Measurements from ENCODE around the gene ALKBH6. TPM values are rescaled to one million over a fixed set of nuclear protein-coding genes. Genes with fewer than 3 reads are reported as not detected.

ALKBH6 gene
- total and polyA plus RNA-seq, 2 experiments from 2014 or later = 33.6 to 51.4 TPM

DNA sequence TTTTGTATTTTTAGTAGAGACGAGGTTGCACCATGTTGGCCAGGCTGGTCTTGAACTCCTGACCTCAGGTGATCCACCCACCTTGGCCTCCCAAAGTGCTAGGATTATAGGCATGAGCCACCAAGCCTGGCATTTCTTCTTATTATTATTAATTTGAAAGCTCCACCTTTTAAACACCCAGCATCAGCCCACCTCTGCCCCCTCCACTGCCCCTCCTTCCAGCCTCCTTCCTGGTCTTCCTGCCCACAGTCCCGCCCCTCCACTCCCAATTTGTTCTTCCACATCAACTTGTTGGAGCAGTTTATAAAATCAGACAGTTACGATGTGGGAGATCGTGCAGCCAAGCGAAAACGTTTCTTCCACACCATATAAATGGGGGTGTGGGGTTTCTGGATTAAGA is 26.5 kb upstream of the ALKBH6 start:
- H3K27me3 Mint-ChIP-seq (ENCODE audit: insufficient read depth, low read depth, poor library complexity) = peaks cover 5% of the 10 kb centered on the region
- no peak overlapping the region for H3K4me3 Mint-ChIP-seq
- Histone ChIP-seq H3K4me3 (no peak overlapping the region), H3K4me1 (ENCODE audit: insufficient read depth) (peaks cover 12% of the 10 kb centered on the region), H3K27ac (ENCODE audit: low read depth) (no peak overlapping the region), H3K27me3 (ENCODE audit: insufficient read depth) (no peaks in the 10 kb centered on the region), H3K4me2 (no peak overlapping the region), H2AFZ (no peak overlapping the region), H3K9me2 (ENCODE audit: insufficient read depth) (no peaks in the 10 kb centered on the region), H3K36me3 (ENCODE audit: insufficient read depth) (no peaks in the 10 kb centered on the region), H3K79me2 (replicated peaks; ENCODE audit: insufficient read depth) (no peaks in the 10 kb centered on the region), H4K20me1 (replicated peaks; ENCODE audit: insufficient read depth) (peaks cover 5% of the 10 kb centered on the region; the same call in 1 of the 2 replicates), H3F3A (replicated peaks; ENCODE audit: low read depth) (0 out of 2 replicates have a peak, but pooled peaks cover 3% of the 10 kb centered on the region)
- H3K9me3 Mint-ChIP-seq = no peaks in the 10 kb centered on the region
- DNase-seq (ENCODE audit: low spot score) = no peak
- no peak for TF ChIP-seq REST (IDR thresholded peaks at IDR 0.05; ENCODE audit: unreplicated experiment)
- TF ChIP-seq EZH2phosphoT487 (IDR thresholded peaks at IDR 0.05; ENCODE audit: unreplicated experiment) = no peak
- TF ChIP-seq, protein P1, sequence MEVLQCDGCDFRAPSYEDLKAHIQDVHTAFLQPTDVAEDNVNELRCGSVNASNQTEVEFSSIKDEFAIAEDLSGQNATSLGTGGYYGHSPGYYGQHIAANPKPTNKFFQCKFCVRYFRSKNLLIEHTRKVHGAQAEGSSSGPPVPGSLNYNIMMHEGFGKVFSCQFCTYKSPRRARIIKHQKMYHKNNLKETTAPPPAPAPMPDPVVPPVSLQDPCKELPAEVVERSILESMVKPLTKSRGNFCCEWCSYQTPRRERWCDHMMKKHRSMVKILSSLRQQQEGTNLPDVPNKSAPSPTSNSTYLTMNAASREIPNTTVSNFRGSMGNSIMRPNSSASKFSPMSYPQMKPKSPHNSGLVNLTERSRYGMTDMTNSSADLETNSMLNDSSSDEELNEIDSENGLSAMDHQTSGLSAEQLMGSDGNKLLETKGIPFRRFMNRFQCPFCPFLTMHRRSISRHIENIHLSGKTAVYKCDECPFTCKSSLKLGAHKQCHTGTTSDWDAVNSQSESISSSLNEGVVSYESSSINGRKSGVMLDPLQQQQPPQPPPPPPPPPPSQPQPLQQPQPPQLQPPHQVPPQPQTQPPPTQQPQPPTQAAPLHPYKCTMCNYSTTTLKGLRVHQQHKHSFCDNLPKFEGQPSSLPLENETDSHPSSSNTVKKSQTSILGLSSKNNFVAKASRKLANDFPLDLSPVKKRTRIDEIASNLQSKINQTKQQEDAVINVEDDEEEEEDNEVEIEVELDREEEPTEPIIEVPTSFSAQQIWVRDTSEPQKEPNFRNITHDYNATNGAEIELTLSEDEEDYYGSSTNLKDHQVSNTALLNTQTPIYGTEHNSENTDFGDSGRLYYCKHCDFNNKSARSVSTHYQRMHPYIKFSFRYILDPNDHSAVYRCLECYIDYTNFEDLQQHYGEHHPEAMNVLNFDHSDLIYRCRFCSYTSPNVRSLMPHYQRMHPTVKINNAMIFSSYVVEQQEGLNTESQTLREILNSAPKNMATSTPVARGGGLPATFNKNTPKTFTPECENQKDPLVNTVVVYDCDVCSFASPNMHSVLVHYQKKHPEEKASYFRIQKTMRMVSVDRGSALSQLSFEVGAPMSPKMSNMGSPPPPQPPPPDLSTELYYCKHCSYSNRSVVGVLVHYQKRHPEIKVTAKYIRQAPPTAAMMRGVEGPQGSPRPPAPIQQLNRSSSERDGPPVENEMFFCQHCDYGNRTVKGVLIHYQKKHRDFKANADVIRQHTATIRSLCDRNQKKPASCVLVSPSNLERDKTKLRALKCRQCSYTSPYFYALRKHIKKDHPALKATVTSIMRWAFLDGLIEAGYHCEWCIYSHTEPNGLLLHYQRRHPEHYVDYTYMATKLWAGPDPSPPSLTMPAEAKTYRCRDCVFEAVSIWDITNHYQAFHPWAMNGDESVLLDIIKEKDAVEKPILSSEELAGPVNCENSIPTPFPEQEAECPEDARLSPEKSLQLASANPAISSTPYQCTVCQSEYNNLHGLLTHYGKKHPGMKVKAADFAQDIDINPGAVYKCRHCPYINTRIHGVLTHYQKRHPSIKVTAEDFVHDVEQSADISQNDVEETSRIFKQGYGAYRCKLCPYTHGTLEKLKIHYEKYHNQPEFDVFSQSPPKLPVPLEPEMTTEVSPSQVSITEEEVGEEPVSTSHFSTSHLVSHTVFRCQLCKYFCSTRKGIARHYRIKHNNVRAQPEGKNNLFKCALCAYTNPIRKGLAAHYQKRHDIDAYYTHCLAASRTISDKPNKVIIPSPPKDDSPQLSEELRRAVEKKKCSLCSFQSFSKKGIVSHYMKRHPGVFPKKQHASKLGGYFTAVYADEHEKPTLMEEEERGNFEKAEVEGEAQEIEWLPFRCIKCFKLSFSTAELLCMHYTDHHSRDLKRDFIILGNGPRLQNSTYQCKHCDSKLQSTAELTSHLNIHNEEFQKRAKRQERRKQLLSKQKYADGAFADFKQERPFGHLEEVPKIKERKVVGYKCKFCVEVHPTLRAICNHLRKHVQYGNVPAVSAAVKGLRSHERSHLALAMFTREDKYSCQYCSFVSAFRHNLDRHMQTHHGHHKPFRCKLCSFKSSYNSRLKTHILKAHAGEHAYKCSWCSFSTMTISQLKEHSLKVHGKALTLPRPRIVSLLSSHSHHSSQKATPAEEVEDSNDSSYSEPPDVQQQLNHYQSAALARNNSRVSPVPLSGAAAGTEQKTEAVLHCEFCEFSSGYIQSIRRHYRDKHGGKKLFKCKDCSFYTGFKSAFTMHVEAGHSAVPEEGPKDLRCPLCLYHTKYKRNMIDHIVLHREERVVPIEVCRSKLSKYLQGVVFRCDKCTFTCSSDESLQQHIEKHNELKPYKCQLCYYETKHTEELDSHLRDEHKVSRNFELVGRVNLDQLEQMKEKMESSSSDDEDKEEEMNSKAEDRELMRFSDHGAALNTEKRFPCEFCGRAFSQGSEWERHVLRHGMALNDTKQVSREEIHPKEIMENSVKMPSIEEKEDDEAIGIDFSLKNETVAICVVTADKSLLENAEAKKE (CRISPR knock-in tag; IDR thresholded peaks at IDR 0.05) = no peak
- no peak for TF ChIP-seq ZNF331 (CRISPR knock-in tag; IDR thresholded peaks at IDR 0.05; ENCODE audit: low read depth)
- TF ChIP-seq ZNF114 (CRISPR knock-in tag; IDR thresholded peaks at IDR 0.05) = no peak
- no peak for TF ChIP-seq NANOG (IDR thresholded peaks at IDR 0.05; ENCODE audit: borderline replicate concordance)
- H3K4me1 Mint-ChIP-seq = peaks cover 13% of the 10 kb centered on the region; the same call in 2 of the 3 replicates
- H3K36me3 Mint-ChIP-seq (ENCODE audit: low read depth) = 0 out of 3 replicates have a peak, but pooled peaks cover 3% of the 10 kb centered on the region
- no peak for ATAC-seq
- H3K27ac Mint-ChIP-seq = no peak overlapping the region
